ENCODE data around the gene FNDC4.

The FNDC4 gene

DNA sequence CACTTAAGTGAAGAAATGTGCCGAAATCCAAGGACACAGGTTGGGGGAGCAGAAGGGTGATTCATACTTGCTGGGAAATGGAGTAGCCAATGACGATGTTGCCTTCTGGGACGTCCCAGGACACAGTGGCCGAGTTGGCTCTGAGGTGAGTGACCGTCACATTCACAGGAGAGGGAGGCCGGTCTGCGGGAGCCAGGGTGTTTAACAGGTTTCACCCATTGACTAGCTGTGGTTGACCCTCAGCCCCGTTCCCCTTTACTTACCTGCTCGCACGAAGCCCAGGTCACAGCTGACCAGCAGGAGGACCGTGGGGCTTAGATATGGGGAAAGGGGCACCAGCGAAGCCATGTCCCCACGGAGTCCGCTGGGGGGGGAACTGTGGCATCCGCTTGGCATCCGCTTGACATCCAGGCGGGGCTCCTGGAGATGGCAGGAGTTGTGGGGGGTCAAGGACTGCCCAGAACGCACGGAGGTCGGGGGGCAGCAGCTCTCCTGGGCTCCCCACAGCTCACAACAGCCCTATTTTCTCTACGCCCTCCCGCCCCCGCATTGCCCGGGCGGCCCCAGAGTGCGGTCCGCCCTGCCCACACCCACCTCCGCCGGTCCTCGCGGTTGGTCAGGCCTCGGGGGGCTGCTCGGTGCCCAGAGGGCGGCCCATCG lies 586 bp downstream of the FNDC4 start:
- no peak for DNase-seq (ENCODE audit: extremely low read depth, low read depth)
- peak overlapping the region; percentile 46 for H3K4me3 ChIP-seq (replicated peaks; ENCODE audit: low read depth, low read length)
- no peak for TF ChIP-seq CTCF (IDR thresholded peaks at IDR 0.05; ENCODE audit: low read depth, low read length, missing control alignments)

- TF ChIP-seq CTCF (IDR thresholded peaks at IDR 0.05; ENCODE audit: low read depth, low read length, missing control alignments): no peak
- H3K4me3 ChIP-seq (replicated peaks; ENCODE audit: low read depth, low read length): no peak overlapping the region
- no peak for DNase-seq (ENCODE audit: extremely low read depth, low read depth)
Observed at GRCh38 chr2:27493948-27494283, 1.1 kb downstream of the FNDC4 start.

DNA sequence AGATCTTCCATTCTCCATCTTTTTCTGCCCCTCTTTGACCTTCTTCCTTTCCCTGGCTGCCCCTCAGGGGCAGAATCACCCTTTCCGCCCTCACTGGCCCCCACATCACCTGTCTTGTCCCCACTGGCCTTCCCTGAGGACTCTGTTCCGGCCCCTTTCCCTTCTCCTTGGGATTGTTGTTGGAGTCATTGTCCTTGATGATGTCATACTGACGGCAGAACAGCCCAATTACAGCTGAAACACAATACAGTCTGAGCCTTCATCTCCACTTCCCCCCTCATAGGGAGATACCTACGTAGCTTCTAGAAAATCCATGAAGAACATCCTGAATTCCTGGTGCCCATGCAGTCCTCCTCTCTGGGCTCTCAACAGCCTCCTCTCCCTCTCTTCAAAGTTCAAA lies 2.4 kb downstream of the FNDC4 start:
- TF ChIP-seq CTCF (IDR thresholded peaks at IDR 0.05; ENCODE audit: low read depth, low read length, missing control alignments): no peak

GRCh38 chr2:27489498-27490397 lies 5.3 kb downstream of the FNDC4 start, which contains the start of gene IFT172:
Gene IFT172, minus strand, starts transcription at chr2:27489743. Its CDS starts 90 bp downstream, at chr2:27489653.
- no peak for TF ChIP-seq CTCF (IDR thresholded peaks at IDR 0.05; ENCODE audit: low read depth, low read length, missing control alignments)
- peak; percentile 97 for DNase-seq (ENCODE audit: extremely low read depth, low read depth)
- peak within 1 kb of the TSS; percentile 91 for H3K4me3 ChIP-seq (replicated peaks; ENCODE audit: low read depth, low read length)

More for the DNA sequence above, 2.4 kb downstream of the FNDC4 start:
- DNase-seq (ENCODE audit: extremely low read depth, low read depth): no peak
- no peak overlapping the region for H3K4me3 ChIP-seq (replicated peaks; ENCODE audit: low read depth, low read length)

DNA sequence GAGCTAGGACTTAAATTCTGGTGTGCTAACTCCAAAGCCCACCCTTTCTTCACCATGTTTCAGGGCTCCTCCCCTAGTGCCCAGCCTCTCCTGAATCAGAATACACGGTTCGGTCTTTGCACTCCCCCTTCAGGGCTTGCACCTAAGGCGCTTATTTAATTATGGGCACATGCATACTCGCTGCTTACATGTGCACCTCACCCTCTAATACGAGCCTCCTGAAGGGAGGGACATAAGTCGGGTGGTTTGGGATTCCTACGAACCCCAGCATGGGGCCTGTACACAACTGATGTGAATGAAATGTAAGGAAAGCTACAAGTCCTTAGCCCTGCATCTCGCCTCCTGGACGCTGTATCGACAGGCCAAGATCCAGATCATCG lies 5.9 kb downstream of the FNDC4 start:
- DNase-seq (ENCODE audit: extremely low read depth, low read depth): no peak
- H3K4me3 ChIP-seq (replicated peaks; ENCODE audit: low read depth, low read length): peak overlapping the region; percentile 91
- TF ChIP-seq CTCF (IDR thresholded peaks at IDR 0.05; ENCODE audit: low read depth, low read length, missing control alignments): no peak

DNA sequence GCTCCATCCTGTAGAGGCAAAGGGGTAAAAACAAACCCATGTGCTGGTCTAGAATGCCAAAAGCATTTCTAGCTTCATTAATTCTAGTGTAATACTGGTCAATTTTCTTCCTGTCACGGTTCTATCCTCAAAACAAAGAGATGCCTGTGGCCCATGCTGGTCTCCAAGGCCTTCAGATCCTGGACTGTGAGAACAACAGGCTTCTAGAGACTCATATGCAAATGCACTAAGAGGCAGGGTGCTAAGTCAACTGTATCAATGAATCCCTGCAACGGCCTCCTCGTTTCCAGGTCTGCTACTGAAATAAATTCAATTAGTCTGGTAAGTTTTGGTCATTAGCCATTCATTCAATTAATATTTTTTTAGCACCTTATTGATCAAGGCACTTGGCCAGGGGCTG lies 9.5 kb downstream of the FNDC4 start:
- TF ChIP-seq CTCF (IDR thresholded peaks at IDR 0.05; ENCODE audit: low read depth, low read length, missing control alignments): no peak
- no peak for DNase-seq (ENCODE audit: extremely low read depth, low read depth)
- no peak overlapping the region for H3K4me3 ChIP-seq (replicated peaks; ENCODE audit: low read depth, low read length)

Measured in HFF-Myc (cell line).